H9 (cell line): ENCODE measurements around the gene IL36RN. TPM values are rescaled to one million over a fixed set of nuclear protein-coding genes. Genes with fewer than 3 reads are reported as not detected.

Experiments
- DNase-seq: peaks from one replicate; pipeline ENCODE4 v3.0.0-alpha.2; 2017
- H2AFZ ChIP-seq: one replicate; pipeline ENCODE4 v1.6.1; 2013; ENCODE audit warnings: mild to moderate bottlenecking, low read length, control low read depth, moderate library complexity
- H2AK5ac ChIP-seq: 2 replicates; pipeline ENCODE4 v1.6.1; 2013; ENCODE audit warnings: low read length, control low read depth, mixed read lengths; ENCODE audit not compliant: insufficient read length
- H2BK120ac ChIP-seq: one replicate; pipeline ENCODE4 v1.6.1; 2013; ENCODE audit warnings: low read depth, mild to moderate bottlenecking, low read length, control low read depth, inconsistent platforms; ENCODE audit not compliant: poor library complexity, severe bottlenecking
- H2BK12ac ChIP-seq: 2 replicates; pipeline ENCODE4 v1.6.1; 2013; ENCODE audit warnings: low read length, control low read depth, mixed read lengths, low read depth; ENCODE audit not compliant: insufficient read length
- H2BK15ac ChIP-seq: 2 replicates; pipeline ENCODE4 v1.6.1; 2013; ENCODE audit warnings: low read depth, low read length, control low read depth
- H2BK20ac ChIP-seq: one replicate; pipeline ENCODE4 v1.6.1; 2013; ENCODE audit warnings: low read depth, mild to moderate bottlenecking, low read length, control low read depth, inconsistent platforms; ENCODE audit not compliant: poor library complexity, severe bottlenecking
- H2BK5ac ChIP-seq: 2 replicates; pipeline ENCODE4 v1.6.1; 2013; ENCODE audit warnings: low read length, control low read depth, mixed read lengths; ENCODE audit not compliant: insufficient read length
- H3K14ac ChIP-seq: 2 replicates; pipeline ENCODE4 v1.6.1; 2013; ENCODE audit warnings: low read length, control low read depth; ENCODE audit not compliant: insufficient read depth
- H3K18ac ChIP-seq: 2 replicates; pipeline ENCODE4 v1.6.1; 2013; ENCODE audit warnings: low read depth, mild to moderate bottlenecking, mixed read lengths, low read length, control low read depth; ENCODE audit not compliant: insufficient read length
- H3K23ac ChIP-seq: 2 replicates; pipeline ENCODE4 v1.6.1; 2013; ENCODE audit warnings: low read length, control low read depth, mixed read lengths, low read depth; ENCODE audit not compliant: insufficient read length
- H3K23me2 ChIP-seq: 2 replicates; pipeline ENCODE4 v1.6.1; 2013; ENCODE audit warnings: low read depth, mild to moderate bottlenecking, mixed read lengths, low read length, control low read depth; ENCODE audit not compliant: insufficient read length, poor library complexity, severe bottlenecking
- H3K27ac ChIP-seq: 2 replicates; pipeline ENCODE4 v1.5.1; 2013; ENCODE audit warnings: low read length, control low read depth, mixed read lengths, low read depth; ENCODE audit not compliant: insufficient read length
- H3K27me3 ChIP-seq: 2 replicates; pipeline ENCODE4 v1.6.1; 2013; ENCODE audit warnings: low read length, control low read depth, inconsistent platforms; ENCODE audit not compliant: insufficient read depth
- H3K4ac ChIP-seq: 2 replicates; pipeline ENCODE4 v1.6.1; 2013; ENCODE audit warnings: low read depth, mild to moderate bottlenecking, control low read depth, inconsistent platforms, low read length, moderate library complexity
- H3K4me1 ChIP-seq: 2 replicates; pipeline ENCODE4 v1.6.1; 2013; ENCODE audit warnings: low read length, control low read depth, inconsistent platforms; ENCODE audit not compliant: insufficient read depth
- H3K4me2 ChIP-seq: 2 replicates; pipeline ENCODE4 v1.6.1; 2013; ENCODE audit warnings: low read length, control low read depth, mixed read lengths; ENCODE audit not compliant: insufficient read length, insufficient read depth
- H3K56ac ChIP-seq: 2 replicates; pipeline ENCODE4 v1.6.1; 2013; ENCODE audit warnings: low read depth, mild to moderate bottlenecking, mixed read lengths, low read length, control low read depth; ENCODE audit not compliant: insufficient read length
- H3K79me1 ChIP-seq: 2 replicates; pipeline ENCODE4 v1.6.1; 2013; ENCODE audit warnings: low read depth, mild to moderate bottlenecking, moderate library complexity, low read length, control low read depth, inconsistent platforms; ENCODE audit not compliant: insufficient read depth, poor library complexity, severe bottlenecking
- H3K79me2 ChIP-seq: 2 replicates; pipeline ENCODE4 v1.6.1; 2013; ENCODE audit warnings: low read length, control low read depth, inconsistent platforms; ENCODE audit not compliant: insufficient read depth
- H3K9ac ChIP-seq: 2 replicates; pipeline ENCODE4 v1.6.1; 2013; ENCODE audit warnings: low read length, control low read depth, mixed read lengths; ENCODE audit not compliant: insufficient read length; ENCODE audit errors: extremely low read depth
- H3K9me3 ChIP-seq: one replicate; pipeline ENCODE4 v1.6.1; 2013; ENCODE audit warnings: low read depth, low read length, inconsistent platforms; ENCODE audit not compliant: control insufficient read depth
- H3T11ph ChIP-seq: one replicate; pipeline ENCODE4 v1.6.1; 2013; ENCODE audit warnings: mild to moderate bottlenecking, low read length, control low read depth, inconsistent platforms
- H4K20me1 ChIP-seq: one replicate; pipeline ENCODE4 v1.6.1; 2013; ENCODE audit not compliant: control insufficient read depth, insufficient read length, insufficient read depth
- H4K5ac ChIP-seq: 2 replicates; pipeline ENCODE4 v1.6.1; 2013; ENCODE audit warnings: low read depth, mild to moderate bottlenecking, mixed read lengths, low read length, control low read depth; ENCODE audit not compliant: insufficient read length
- H4K8ac ChIP-seq: replicated peaks from 2 replicates; pipeline ENCODE4 v1.6.1; 2013; ENCODE audit warnings: low read length, control low read depth, mixed read lengths, low read depth; ENCODE audit not compliant: insufficient read length
- H4K91ac ChIP-seq: 2 replicates; pipeline ENCODE4 v1.6.1; 2013; ENCODE audit warnings: low read depth, mild to moderate bottlenecking, moderate library complexity, mixed read lengths, low read length, control low read depth; ENCODE audit not compliant: insufficient read length
- H3K27ac Mint-ChIP-seq, 3 experiments: 2 replicates in 2 of 3; 3 replicates in 1 of 3; pipeline ENCODE4 v1.8.0; 2020 to 2021; ENCODE audit warnings: mixed read lengths in 3 of 3, mild to moderate bottlenecking in 1 of 3, moderate library complexity in 1 of 3
- H3K27me3 Mint-ChIP-seq: 2 replicates; pipeline ENCODE4 v1.8.0; 2021; ENCODE audit warnings: low read depth, mild to moderate bottlenecking, moderate library complexity, mixed read lengths
- H3K36me3 Mint-ChIP-seq, 3 experiments: 2 replicates in 2 of 3; 3 replicates in 1 of 3; pipeline ENCODE4 v1.8.0; 2020 to 2021; ENCODE audit warnings: low read depth in 3 of 3, mixed read lengths in 3 of 3; ENCODE audit not compliant: insufficient read depth in 1 of 3
- H3K4me1 Mint-ChIP-seq, 2 experiments: 2 replicates each; pipeline ENCODE4 v1.8.0; 2020; ENCODE audit warnings: mixed read lengths in 2 of 2
- H3K4me3 Mint-ChIP-seq, 2 experiments: 2 replicates in 1 of 2; 3 replicates in 1 of 2; pipeline ENCODE4 v1.8.0; 2020 to 2021; ENCODE audit warnings: mild to moderate bottlenecking in 2 of 2, mixed read lengths in 2 of 2, moderate library complexity in 1 of 2
- H3K9me3 Mint-ChIP-seq, 2 experiments: 2 replicates in 1 of 2; 3 replicates in 1 of 2; pipeline ENCODE4 v1.8.0; 2020; ENCODE audit warnings: mild to moderate bottlenecking in 2 of 2, mixed read lengths in 2 of 2, moderate library complexity in 1 of 2
- CTCF ChIP-seq: fragments of 200-600 bp; sonication (generic); conservative IDR thresholded peaks from 3 replicates; pipeline ENCODE4 v1.8.0; 2021; ENCODE audit warnings: antibody characterized with exemption, mild to moderate bottlenecking
- WGBS: extraction: QIAGEN DNeasy Blood & Tissue Kit; methylation state at CpG from one replicate; pipeline ENCODE4 v1.1.7; 2013; ENCODE audit warnings: missing lambda C conversion rate, low lambda C conversion rate, mixed read lengths; ENCODE audit not compliant: insufficient read length; ENCODE audit errors: extremely low coverage; 5-methylcytosine and 5-hydroxymethylcytosine counted together
- long read RNA-seq: library from polyadenylated mRNA; unstranded; transcript quantifications from one replicate; pipeline ENCODE4 v2.0.0, GENCODE V29; 2020
- total RNA-seq: library from RNA; stranded (reverse); gene quantifications from 2 replicates; pipeline ENCODE4 v1.2.1, GENCODE V29; 2021

Gene IL36RN
- not detected in 2 replicates for total RNA-seq
- long read RNA-seq, result 0 reads

GRCh38 chr2:113058998-113059960 is at the start of gene IL36RN:
IL36RN (plus strand) TSS chr2:113059198; CDS start chr2:113059439, 241 bp downstream.
- no peak within 1 kb of the TSS for H3K4ac ChIP-seq
- no peak within 1 kb of the TSS for H2BK15ac ChIP-seq
- H3K18ac ChIP-seq, result no peak within 1 kb of the TSS
- Mint-ChIP-seq H3K27ac (no peak within 1 kb of the TSS; a peak in 1 of 7 replicates), H3K4me3 (no peak within 1 kb of the TSS), H3K4me1 (no peaks in the 10 kb centered on the region), H3K27me3 (peaks cover 73% of the 10 kb centered on the region), H3K36me3 (peaks cover 0 to 5% (median 2%) of the 10 kb centered on the region in 3 experiments; a peak in 3 of 7 replicates), H3K9me3 (peaks cover 28 to 61% of the 10 kb centered on the region in 2 experiments)
- H2BK12ac ChIP-seq, result no peak within 1 kb of the TSS
- no peak within 1 kb of the TSS for H3K4me2 ChIP-seq
- H3T11ph ChIP-seq, result no peak within 1 kb of the TSS
- no peak within 1 kb of the TSS for H2BK5ac ChIP-seq
- H2AFZ ChIP-seq, result no peak within 1 kb of the TSS
- no peaks in the 10 kb centered on the region for H4K20me1 ChIP-seq
- WGBS, result no CpG with 5 or more reads among the region's 15 CpGs
- no peaks in the 10 kb centered on the region for H3K79me2 ChIP-seq
- peaks cover 2% of the 10 kb centered on the region; the same call in 1 of the 2 replicates for H3K27me3 ChIP-seq
- no peaks in the 10 kb centered on the region for H3K79me1 ChIP-seq
- TF ChIP-seq CTCF, result no peak
- no peak for DNase-seq
- H3K27ac ChIP-seq, result no peak within 1 kb of the TSS
- H4K5ac ChIP-seq, result no peak within 1 kb of the TSS
- H3K4me1 ChIP-seq, result no peaks in the 10 kb centered on the region
- no peak within 1 kb of the TSS for H2AK5ac ChIP-seq
- H3K56ac ChIP-seq, result no peak within 1 kb of the TSS
- peaks cover 7% of the 10 kb centered on the region for H3K9me3 ChIP-seq
- no peak within 1 kb of the TSS for H3K9ac ChIP-seq
- no peak within 1 kb of the TSS for H2BK20ac ChIP-seq
- H3K23me2 ChIP-seq, result no peaks in the 10 kb centered on the region
- H4K8ac ChIP-seq, result no peak within 1 kb of the TSS
- H3K14ac ChIP-seq, result no peak within 1 kb of the TSS
- H4K91ac ChIP-seq, result no peak within 1 kb of the TSS
- no peak within 1 kb of the TSS for H3K23ac ChIP-seq
- H2BK120ac ChIP-seq, result no peak within 1 kb of the TSS
